Neural cell (in vitro differentiated cells): ENCODE measurements around the gene SRSF7.

ENCODE experiments used
- EZH2 ChIP-seq: fragments of 200-600, 300-800 bp; shearing (Covaris generic), sonication (generic); IDR thresholded peaks from 2 replicates; pipeline ENCODE4 v1.6.1; 2014; ENCODE audit warnings: antibody characterized with exemption, low read length, borderline replicate concordance, mild to moderate bottlenecking; ENCODE audit not compliant: insufficient read depth, poor library complexity, severe bottlenecking
- POLR2AphosphoS5 ChIP-seq: IDR thresholded peaks from 2 replicates; pipeline ENCODE4 v1.6.1; 2012
- RAD21 ChIP-seq: fragments of 450-650 bp; conservative IDR thresholded peaks from 2 replicates; pipeline ENCODE4 v1.6.1; 2014; ENCODE audit warnings: antibody characterized with exemption, mild to moderate bottlenecking, moderate library complexity
- TAF1 ChIP-seq: IDR thresholded peaks from 2 replicates; pipeline ENCODE4 v1.6.1; 2012; ENCODE audit warnings: low read depth
- TF ChIP-seq, protein P1 (sequence below): fragments of 450-650 bp; IDR thresholded peaks from 2 replicates; pipeline ENCODE4 v1.5.1; 2014; ENCODE audit warnings: antibody characterized with exemption, mild to moderate bottlenecking, moderate library complexity; ENCODE audit not compliant: poor library complexity, severe bottlenecking

DNA sequence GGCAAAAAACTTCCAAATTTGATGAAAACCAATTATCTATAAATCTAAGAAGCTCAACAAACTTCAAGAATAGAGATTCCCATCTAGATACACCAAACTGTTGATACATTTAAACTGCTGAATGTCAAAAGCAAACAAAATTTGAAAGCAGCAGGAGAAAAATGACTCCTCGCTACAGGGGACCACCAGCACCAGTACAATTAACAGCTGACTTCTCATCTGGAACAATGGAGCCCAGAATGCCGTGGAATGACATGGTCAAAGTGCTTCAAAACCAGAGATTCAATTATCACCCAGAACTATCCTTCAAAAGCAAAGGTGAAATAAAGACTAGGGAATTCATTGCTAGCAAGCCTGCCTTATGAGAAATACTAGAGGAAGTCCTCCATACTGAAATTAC is 11.6 kb downstream of the SRSF7 start:
- no peak for TF ChIP-seq TAF1
- no peak for TF ChIP-seq EZH2
- TF ChIP-seq, protein P1, sequence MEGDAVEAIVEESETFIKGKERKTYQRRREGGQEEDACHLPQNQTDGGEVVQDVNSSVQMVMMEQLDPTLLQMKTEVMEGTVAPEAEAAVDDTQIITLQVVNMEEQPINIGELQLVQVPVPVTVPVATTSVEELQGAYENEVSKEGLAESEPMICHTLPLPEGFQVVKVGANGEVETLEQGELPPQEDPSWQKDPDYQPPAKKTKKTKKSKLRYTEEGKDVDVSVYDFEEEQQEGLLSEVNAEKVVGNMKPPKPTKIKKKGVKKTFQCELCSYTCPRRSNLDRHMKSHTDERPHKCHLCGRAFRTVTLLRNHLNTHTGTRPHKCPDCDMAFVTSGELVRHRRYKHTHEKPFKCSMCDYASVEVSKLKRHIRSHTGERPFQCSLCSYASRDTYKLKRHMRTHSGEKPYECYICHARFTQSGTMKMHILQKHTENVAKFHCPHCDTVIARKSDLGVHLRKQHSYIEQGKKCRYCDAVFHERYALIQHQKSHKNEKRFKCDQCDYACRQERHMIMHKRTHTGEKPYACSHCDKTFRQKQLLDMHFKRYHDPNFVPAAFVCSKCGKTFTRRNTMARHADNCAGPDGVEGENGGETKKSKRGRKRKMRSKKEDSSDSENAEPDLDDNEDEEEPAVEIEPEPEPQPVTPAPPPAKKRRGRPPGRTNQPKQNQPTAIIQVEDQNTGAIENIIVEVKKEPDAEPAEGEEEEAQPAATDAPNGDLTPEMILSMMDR, result no peak
- no peak for TF ChIP-seq POLR2AphosphoS5
- no peak for TF ChIP-seq RAD21
